H9 (cell line): ENCODE results near the gene RHBDD1. TPM values are rescaled to one million over a fixed set of nuclear protein-coding genes. Genes with fewer than 3 reads are reported as not detected.

Experiments used
- DNase-seq: peaks from one replicate; pipeline ENCODE4 v3.0.0-alpha.2; 2017
- H2AFZ ChIP-seq: one replicate; pipeline ENCODE4 v1.6.1; 2013; ENCODE audit warnings: mild to moderate bottlenecking, low read length, control low read depth, moderate library complexity
- H2AK5ac ChIP-seq: 2 replicates; pipeline ENCODE4 v1.6.1; 2013; ENCODE audit warnings: low read length, control low read depth, mixed read lengths; ENCODE audit not compliant: insufficient read length
- H2BK120ac ChIP-seq: one replicate; pipeline ENCODE4 v1.6.1; 2013; ENCODE audit warnings: low read depth, mild to moderate bottlenecking, low read length, control low read depth, inconsistent platforms; ENCODE audit not compliant: poor library complexity, severe bottlenecking
- H2BK12ac ChIP-seq: 2 replicates; pipeline ENCODE4 v1.6.1; 2013; ENCODE audit warnings: low read length, control low read depth, mixed read lengths, low read depth; ENCODE audit not compliant: insufficient read length
- H2BK15ac ChIP-seq: 2 replicates; pipeline ENCODE4 v1.6.1; 2013; ENCODE audit warnings: low read depth, low read length, control low read depth
- H2BK20ac ChIP-seq: one replicate; pipeline ENCODE4 v1.6.1; 2013; ENCODE audit warnings: low read depth, mild to moderate bottlenecking, low read length, control low read depth, inconsistent platforms; ENCODE audit not compliant: poor library complexity, severe bottlenecking
- H2BK5ac ChIP-seq: 2 replicates; pipeline ENCODE4 v1.6.1; 2013; ENCODE audit warnings: low read length, control low read depth, mixed read lengths; ENCODE audit not compliant: insufficient read length
- H3K14ac ChIP-seq: 2 replicates; pipeline ENCODE4 v1.6.1; 2013; ENCODE audit warnings: low read length, control low read depth; ENCODE audit not compliant: insufficient read depth
- H3K18ac ChIP-seq: 2 replicates; pipeline ENCODE4 v1.6.1; 2013; ENCODE audit warnings: low read depth, mild to moderate bottlenecking, mixed read lengths, low read length, control low read depth; ENCODE audit not compliant: insufficient read length
- H3K23ac ChIP-seq: 2 replicates; pipeline ENCODE4 v1.6.1; 2013; ENCODE audit warnings: low read length, control low read depth, mixed read lengths, low read depth; ENCODE audit not compliant: insufficient read length
- H3K23me2 ChIP-seq: 2 replicates; pipeline ENCODE4 v1.6.1; 2013; ENCODE audit warnings: low read depth, mild to moderate bottlenecking, mixed read lengths, low read length, control low read depth; ENCODE audit not compliant: insufficient read length, poor library complexity, severe bottlenecking
- H3K27ac ChIP-seq: 2 replicates; pipeline ENCODE4 v1.5.1; 2013; ENCODE audit warnings: low read length, control low read depth, mixed read lengths, low read depth; ENCODE audit not compliant: insufficient read length
- H3K27me3 ChIP-seq: 2 replicates; pipeline ENCODE4 v1.6.1; 2013; ENCODE audit warnings: low read length, control low read depth, inconsistent platforms; ENCODE audit not compliant: insufficient read depth
- H3K4ac ChIP-seq: 2 replicates; pipeline ENCODE4 v1.6.1; 2013; ENCODE audit warnings: low read depth, mild to moderate bottlenecking, control low read depth, inconsistent platforms, low read length, moderate library complexity
- H3K4me1 ChIP-seq: 2 replicates; pipeline ENCODE4 v1.6.1; 2013; ENCODE audit warnings: low read length, control low read depth, inconsistent platforms; ENCODE audit not compliant: insufficient read depth
- H3K4me2 ChIP-seq: 2 replicates; pipeline ENCODE4 v1.6.1; 2013; ENCODE audit warnings: low read length, control low read depth, mixed read lengths; ENCODE audit not compliant: insufficient read length, insufficient read depth
- H3K56ac ChIP-seq: 2 replicates; pipeline ENCODE4 v1.6.1; 2013; ENCODE audit warnings: low read depth, mild to moderate bottlenecking, mixed read lengths, low read length, control low read depth; ENCODE audit not compliant: insufficient read length
- H3K79me1 ChIP-seq: 2 replicates; pipeline ENCODE4 v1.6.1; 2013; ENCODE audit warnings: low read depth, mild to moderate bottlenecking, moderate library complexity, low read length, control low read depth, inconsistent platforms; ENCODE audit not compliant: insufficient read depth, poor library complexity, severe bottlenecking
- H3K79me2 ChIP-seq: 2 replicates; pipeline ENCODE4 v1.6.1; 2013; ENCODE audit warnings: low read length, control low read depth, inconsistent platforms; ENCODE audit not compliant: insufficient read depth
- H3K9ac ChIP-seq: 2 replicates; pipeline ENCODE4 v1.6.1; 2013; ENCODE audit warnings: low read length, control low read depth, mixed read lengths; ENCODE audit not compliant: insufficient read length; ENCODE audit errors: extremely low read depth
- H3K9me3 ChIP-seq: one replicate; pipeline ENCODE4 v1.6.1; 2013; ENCODE audit warnings: low read depth, low read length, inconsistent platforms; ENCODE audit not compliant: control insufficient read depth
- H3T11ph ChIP-seq: one replicate; pipeline ENCODE4 v1.6.1; 2013; ENCODE audit warnings: mild to moderate bottlenecking, low read length, control low read depth, inconsistent platforms
- H4K20me1 ChIP-seq: one replicate; pipeline ENCODE4 v1.6.1; 2013; ENCODE audit not compliant: control insufficient read depth, insufficient read length, insufficient read depth
- H4K5ac ChIP-seq: 2 replicates; pipeline ENCODE4 v1.6.1; 2013; ENCODE audit warnings: low read depth, mild to moderate bottlenecking, mixed read lengths, low read length, control low read depth; ENCODE audit not compliant: insufficient read length
- H4K8ac ChIP-seq: replicated peaks from 2 replicates; pipeline ENCODE4 v1.6.1; 2013; ENCODE audit warnings: low read length, control low read depth, mixed read lengths, low read depth; ENCODE audit not compliant: insufficient read length
- H4K91ac ChIP-seq: 2 replicates; pipeline ENCODE4 v1.6.1; 2013; ENCODE audit warnings: low read depth, mild to moderate bottlenecking, moderate library complexity, mixed read lengths, low read length, control low read depth; ENCODE audit not compliant: insufficient read length
- H3K27ac Mint-ChIP-seq, 3 experiments: 2 replicates in 2 of 3; 3 replicates in 1 of 3; pipeline ENCODE4 v1.8.0; 2020 to 2021; ENCODE audit warnings: mixed read lengths in 3 of 3, mild to moderate bottlenecking in 1 of 3, moderate library complexity in 1 of 3
- H3K27me3 Mint-ChIP-seq: 2 replicates; pipeline ENCODE4 v1.8.0; 2021; ENCODE audit warnings: low read depth, mild to moderate bottlenecking, moderate library complexity, mixed read lengths
- H3K36me3 Mint-ChIP-seq, 3 experiments: 2 replicates in 2 of 3; 3 replicates in 1 of 3; pipeline ENCODE4 v1.8.0; 2020 to 2021; ENCODE audit warnings: low read depth in 3 of 3, mixed read lengths in 3 of 3; ENCODE audit not compliant: insufficient read depth in 1 of 3
- H3K4me1 Mint-ChIP-seq, 2 experiments: 2 replicates each; pipeline ENCODE4 v1.8.0; 2020; ENCODE audit warnings: mixed read lengths in 2 of 2
- H3K4me3 Mint-ChIP-seq, 2 experiments: 2 replicates in 1 of 2; 3 replicates in 1 of 2; pipeline ENCODE4 v1.8.0; 2020 to 2021; ENCODE audit warnings: mild to moderate bottlenecking in 2 of 2, mixed read lengths in 2 of 2, moderate library complexity in 1 of 2
- H3K9me3 Mint-ChIP-seq, 2 experiments: 2 replicates in 1 of 2; 3 replicates in 1 of 2; pipeline ENCODE4 v1.8.0; 2020; ENCODE audit warnings: mild to moderate bottlenecking in 2 of 2, mixed read lengths in 2 of 2, moderate library complexity in 1 of 2
- WGBS: extraction: QIAGEN DNeasy Blood & Tissue Kit; methylation state at CpG from one replicate; pipeline ENCODE4 v1.1.7; 2013; ENCODE audit warnings: missing lambda C conversion rate, low lambda C conversion rate, mixed read lengths; ENCODE audit not compliant: insufficient read length; ENCODE audit errors: extremely low coverage; 5-methylcytosine and 5-hydroxymethylcytosine counted together
- total RNA-seq: library from RNA; stranded (reverse); gene quantifications from 2 replicates; pipeline ENCODE4 v1.2.1, GENCODE V29; 2021
- TF ChIP-seq, protein P1 (sequence below): fragments of 200-600 bp; sonication (generic); conservative IDR thresholded peaks from 3 replicates; pipeline ENCODE4 v1.8.0; 2021; ENCODE audit warnings: antibody characterized with exemption, mild to moderate bottlenecking

The RHBDD1 gene
- total RNA-seq, 1 experiment from 2014 or later = 24.9 TPM

GRCh38 chr2:226865710-226866109 is 29.9 kb downstream of the RHBDD1 start:
- TF ChIP-seq, protein P1, sequence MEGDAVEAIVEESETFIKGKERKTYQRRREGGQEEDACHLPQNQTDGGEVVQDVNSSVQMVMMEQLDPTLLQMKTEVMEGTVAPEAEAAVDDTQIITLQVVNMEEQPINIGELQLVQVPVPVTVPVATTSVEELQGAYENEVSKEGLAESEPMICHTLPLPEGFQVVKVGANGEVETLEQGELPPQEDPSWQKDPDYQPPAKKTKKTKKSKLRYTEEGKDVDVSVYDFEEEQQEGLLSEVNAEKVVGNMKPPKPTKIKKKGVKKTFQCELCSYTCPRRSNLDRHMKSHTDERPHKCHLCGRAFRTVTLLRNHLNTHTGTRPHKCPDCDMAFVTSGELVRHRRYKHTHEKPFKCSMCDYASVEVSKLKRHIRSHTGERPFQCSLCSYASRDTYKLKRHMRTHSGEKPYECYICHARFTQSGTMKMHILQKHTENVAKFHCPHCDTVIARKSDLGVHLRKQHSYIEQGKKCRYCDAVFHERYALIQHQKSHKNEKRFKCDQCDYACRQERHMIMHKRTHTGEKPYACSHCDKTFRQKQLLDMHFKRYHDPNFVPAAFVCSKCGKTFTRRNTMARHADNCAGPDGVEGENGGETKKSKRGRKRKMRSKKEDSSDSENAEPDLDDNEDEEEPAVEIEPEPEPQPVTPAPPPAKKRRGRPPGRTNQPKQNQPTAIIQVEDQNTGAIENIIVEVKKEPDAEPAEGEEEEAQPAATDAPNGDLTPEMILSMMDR = no peak
- DNase-seq = no peak
- H3K9me3 Mint-ChIP-seq = no peaks in the 10 kb centered on the region
- Histone ChIP-seq H2AFZ (no peak overlapping the region), H3K9ac (no peak overlapping the region), H3K14ac (no peak overlapping the region), H3K56ac (no peak overlapping the region), H2BK15ac (no peak overlapping the region), H2BK12ac (no peak overlapping the region), H2AK5ac (no peak overlapping the region), H4K20me1 (no peaks in the 10 kb centered on the region), H3T11ph (no peak overlapping the region), H4K91ac (no peak overlapping the region), H3K27ac (no peak overlapping the region), H2BK120ac (no peak overlapping the region), H4K8ac (no peak overlapping the region), H3K23ac (no peak overlapping the region), H4K5ac (no peak overlapping the region), H3K9me3 (no peaks in the 10 kb centered on the region), H3K4me1 (peaks cover 3% of the 10 kb centered on the region; the same call in 1 of the 2 replicates), H3K4me2 (no peak overlapping the region), H3K23me2 (no peaks in the 10 kb centered on the region), H2BK5ac (no peak overlapping the region), H3K79me1 (no peaks in the 10 kb centered on the region), H3K27me3 (no peaks in the 10 kb centered on the region), H3K18ac (no peak overlapping the region), H2BK20ac (no peak overlapping the region), H3K79me2 (no peaks in the 10 kb centered on the region), H3K4ac (no peak overlapping the region)
- WGBS = no CpG with 5 or more reads among the region's 6 CpGs
- no peaks in the 10 kb centered on the region for H3K27me3 Mint-ChIP-seq
- H3K36me3 Mint-ChIP-seq = peaks cover 1 to 5% (median 4%) of the 10 kb centered on the region in 3 experiments; a peak in 2 of 7 replicates
- no peak overlapping the region; a peak in 1 of 7 replicates for H3K27ac Mint-ChIP-seq
- no peak overlapping the region for H3K4me3 Mint-ChIP-seq
- H3K4me1 Mint-ChIP-seq = peaks cover 45 to 56% of the 10 kb centered on the region in 2 experiments
